WTC11 (cell line): ENCODE measurements around the gene FFAR1. TPM values are rescaled to one million over a fixed set of nuclear protein-coding genes. Genes with fewer than 3 reads are reported as not detected.
"Not testable (repeated sequence)": the region's sequence is repeated elsewhere in the genome, so short reads cannot be mapped to it uniquely, and the experiment has no call there.

ENCODE experiments used
- ATAC-seq: fragments of 200-7000 bp; cut with Tn5 transposase; 2 replicates; pipeline ENCODE4 v1.10.0; 2021; ENCODE audit warnings: mild to moderate bottlenecking, moderate library complexity
- CTCF ChIA-PET: fragments of 300-600 bp; sonication (Branson Sonifier 250); formaldehyde crosslinking; loops from one replicate; lab custom pipeline; 2021; ENCODE audit warnings: antibody characterized with exemption; lab: Charles Lee
- POLR2A ChIA-PET: fragments of 350-600 bp; sonication (Branson Sonifier 250); formaldehyde crosslinking; loops from one replicate; lab custom pipeline; 2021; ENCODE audit warnings: antibody characterized with exemption; lab: Charles Lee
- DNase-seq: peaks from one replicate; pipeline ENCODE4 v3.0.0; 2021; ENCODE audit warnings: low spot score
- H3K27ac Mint-ChIP-seq: 2 replicates; pipeline ENCODE4 v1.8.0; 2021; ENCODE audit warnings: mixed read lengths
- H3K27me3 Mint-ChIP-seq: 2 replicates; pipeline ENCODE4 v1.8.0; 2021; ENCODE audit warnings: low read depth, mild to moderate bottlenecking, moderate library complexity, mixed read lengths
- H3K36me3 Mint-ChIP-seq: 2 replicates; pipeline ENCODE4 v1.8.0; 2021; ENCODE audit warnings: mixed read lengths
- H3K4me1 Mint-ChIP-seq: 2 replicates; pipeline ENCODE4 v1.8.0; 2022; ENCODE audit warnings: mixed read lengths
- H3K4me3 Mint-ChIP-seq: 2 replicates; pipeline ENCODE4 v1.8.0; 2021; ENCODE audit warnings: mild to moderate bottlenecking, moderate library complexity, mixed read lengths
- H3K9me3 Mint-ChIP-seq: 2 replicates; pipeline ENCODE4 v1.8.0; 2021; ENCODE audit warnings: mixed read lengths
- ARID4B ChIP-seq: sonication (generic); formaldehyde crosslinking; IDR thresholded peaks from 2 replicates; pipeline ENCODE4 v1.8.0; 2023; ENCODE audit warnings: missing genetic modification reagents, mild to moderate bottlenecking, borderline replicate concordance
- ATF2 ChIP-seq: sonication (generic); formaldehyde crosslinking; IDR thresholded peaks from 2 replicates; pipeline ENCODE4 v1.8.1; 2022; ENCODE audit warnings: low read depth, missing genetic modification reagents, borderline replicate concordance
- CDX4 ChIP-seq: fragments of 250-450 bp; sonication (Bioruptor Pico); IDR thresholded peaks from 2 replicates; pipeline ENCODE4 v1.9.0; 2021; ENCODE audit warnings: moderate library complexity, mild to moderate bottlenecking, inconsistent platforms, borderline replicate concordance
- CREB1 ChIP-seq: sonication (generic); formaldehyde crosslinking; IDR thresholded peaks from 2 replicates; pipeline ENCODE4 v1.8.0; 2023; ENCODE audit warnings: mild to moderate bottlenecking, missing genetic modification reagents
- E2F1 ChIP-seq: sonication (generic); formaldehyde crosslinking; IDR thresholded peaks from 2 replicates; pipeline ENCODE4 v1.8.0; 2022; ENCODE audit warnings: mild to moderate bottlenecking, missing genetic modification reagents
- E2F4 ChIP-seq: sonication (generic); formaldehyde crosslinking; IDR thresholded peaks from 2 replicates; pipeline ENCODE4 v1.8.1; 2022; ENCODE audit warnings: low read depth, mild to moderate bottlenecking, moderate library complexity, missing genetic modification reagents, borderline replicate concordance
- GABPB1 ChIP-seq: sonication (generic); formaldehyde crosslinking; IDR thresholded peaks from 2 replicates; pipeline ENCODE4 v1.8.1; 2023; ENCODE audit warnings: mild to moderate bottlenecking, missing genetic modification reagents
- IRF2 ChIP-seq: sonication (generic); formaldehyde crosslinking; IDR thresholded peaks from 2 replicates; pipeline ENCODE4 v1.8.0; 2022; ENCODE audit warnings: low read depth, missing genetic modification reagents, borderline replicate concordance
- PRDM15 ChIP-seq: sonication (generic); formaldehyde crosslinking; IDR thresholded peaks from 2 replicates; pipeline ENCODE4 v1.8.0; 2022; ENCODE audit warnings: missing genetic modification reagents
- PRRX2 ChIP-seq: fragments of 250-450 bp; sonication (Bioruptor Pico); IDR thresholded peaks from 2 replicates; pipeline ENCODE4 v1.8.0; 2021; ENCODE audit warnings: mild to moderate bottlenecking
- SMAD3 ChIP-seq: sonication (generic); formaldehyde crosslinking; IDR thresholded peaks from 2 replicates; pipeline ENCODE4 v1.8.0; 2022; ENCODE audit warnings: missing genetic modification reagents, mild to moderate bottlenecking, borderline replicate concordance
- TCF7 ChIP-seq: sonication (generic); formaldehyde crosslinking; IDR thresholded peaks from 2 replicates; pipeline ENCODE4 v1.8.0; 2022; ENCODE audit warnings: mild to moderate bottlenecking, low read depth, missing genetic modification reagents, moderate library complexity
- TEAD1 ChIP-seq: sonication (generic); formaldehyde crosslinking; IDR thresholded peaks from 2 replicates; pipeline ENCODE4 v1.8.0; 2022; ENCODE audit warnings: mild to moderate bottlenecking, missing genetic modification reagents
- TEAD4 ChIP-seq: sonication (generic); formaldehyde crosslinking; IDR thresholded peaks from 2 replicates; pipeline ENCODE4 v1.8.0; 2022; ENCODE audit warnings: mild to moderate bottlenecking, missing genetic modification reagents
- USF1 ChIP-seq: sonication (generic); formaldehyde crosslinking; IDR thresholded peaks from 2 replicates; pipeline ENCODE4 v1.8.0; 2022; ENCODE audit warnings: mild to moderate bottlenecking, missing genetic modification reagents
- ZNF281 ChIP-seq: sonication (generic); formaldehyde crosslinking; IDR thresholded peaks from 2 replicates; pipeline ENCODE4 v1.8.0; 2023; ENCODE audit warnings: mild to moderate bottlenecking, missing genetic modification reagents
- ZNF396 ChIP-seq: fragments of 250-450 bp; sonication (Bioruptor Pico); IDR thresholded peaks from 2 replicates; pipeline ENCODE4 v1.8.0; 2021; ENCODE audit warnings: mild to moderate bottlenecking, moderate library complexity, borderline replicate concordance
- ZNF416 ChIP-seq: fragments of 250-450 bp; sonication (Bioruptor Pico); IDR thresholded peaks from 2 replicates; pipeline ENCODE4 v1.9.0; 2021; ENCODE audit warnings: mild to moderate bottlenecking, inconsistent platforms
- ZNF423 ChIP-seq: fragments of 250-450 bp; sonication (Bioruptor Pico); IDR thresholded peaks from 2 replicates; pipeline ENCODE4 v2.1.2; 2022; ENCODE audit warnings: mild to moderate bottlenecking, moderate library complexity
- total RNA-seq: library from RNA; stranded (reverse); gene quantifications from 3 replicates; pipeline ENCODE4 v1.2.3, GENCODE V29; 2021

FFAR1 gene
- total RNA-seq, 1 experiment from 2014 or later = 0.07 TPM

- H3K4me1 Mint-ChIP-seq = peaks cover 14% of the 10 kb centered on the region
- peaks cover 37% of the 10 kb centered on the region for H3K9me3 Mint-ChIP-seq
- peaks cover 3% of the 10 kb centered on the region; the same call in 1 of the 2 replicates for H3K36me3 Mint-ChIP-seq
- POLR2A ChIA-PET = no interaction called here
- H3K4me3 Mint-ChIP-seq = no peak overlapping the region
- ATAC-seq = no peak
- H3K27ac Mint-ChIP-seq = no peak overlapping the region
- peaks cover 22% of the 10 kb centered on the region for H3K27me3 Mint-ChIP-seq
- DNase-seq = no peak
- CTCF ChIA-PET = interaction anchor here (1.2 kb wide), 1 partner anchor 26 kb away, joined by 3 read pairs; no protein-coding TSS in a partner anchor
- no peak for TF ChIP-seq GABPB1 (CRISPR knock-in tag)
- TF ChIP-seq ATF2 = no peak
- no peak for TF ChIP-seq TEAD4 (CRISPR knock-in tag)
- TF ChIP-seq IRF2 (CRISPR knock-in tag) = no peak
- TF ChIP-seq ZNF396 (CRISPR knock-in tag) = no peak
- no peak for TF ChIP-seq CREB1 (CRISPR knock-in tag)
- no peak for TF ChIP-seq USF1 (CRISPR knock-in tag)
- no peak for TF ChIP-seq E2F4 (CRISPR knock-in tag)
- TF ChIP-seq ARID4B = no peak
- TF ChIP-seq ZNF416 (CRISPR knock-in tag) = no peak
- no peak for TF ChIP-seq TCF7 (CRISPR knock-in tag)
- TF ChIP-seq SMAD3 (CRISPR knock-in tag) = no peak
- TF ChIP-seq PRDM15 (CRISPR knock-in tag) = no peak
- TF ChIP-seq PRRX2 (CRISPR knock-in tag) = no peak
- TF ChIP-seq ZNF281 (CRISPR knock-in tag) = no peak
- TF ChIP-seq CDX4 (CRISPR knock-in tag) = no peak
- TF ChIP-seq TEAD1 (CRISPR knock-in tag) = no peak
- TF ChIP-seq E2F1 (CRISPR knock-in tag) = no peak
- no peak for TF ChIP-seq ZNF423
- TF ChIP-seq, all 79 proteins: peak for 0
Observed at GRCh38 chr19:35378356-35378755, 30.7 kb downstream of the FFAR1 start.

GRCh38 chr19:35379545-35379944 lies 31.8 kb downstream of the FFAR1 start:
- POLR2A ChIA-PET = interaction anchor here (0.7 kb wide), 1 partner anchor 13 kb away, joined by 6 read pairs; no protein-coding TSS in a partner anchor
- ATAC-seq, H3K36me3 Mint-ChIP-seq, H3K4me3 Mint-ChIP-seq, H3K27ac Mint-ChIP-seq, DNase-seq, CTCF ChIA-PET: not testable (repeated sequence)
- peaks cover 23% of the 10 kb centered on the region for H3K27me3 Mint-ChIP-seq
- peaks cover 14% of the 10 kb centered on the region for H3K4me1 Mint-ChIP-seq
- peaks cover 44% of the 10 kb centered on the region for H3K9me3 Mint-ChIP-seq
